Posterior cingulate gyrus (tissue), 11 donors: ENCODE results near the gene MBP.

Source experiments
- DNase-seq, 10 donors: peaks; one replicate each; pipeline versions ENCODE4 v3.0.0 to v3.0.0-alpha.2; 2020 to 2021; ENCODE audit warnings: mixed read lengths in 3 of 10
- intact Hi-C: fragments of 100-400 bp; cut with DNase I; formaldehyde crosslinking; loops from one replicate; pipeline ENCODE4 v1.15.1; 2023

MBP gene

GRCh38 chr18:77088963-77089722 is 43.4 kb downstream of the MBP start:
- DNase-seq, result peak in 2 of 10 donors; percentile 54 to 55
- intact Hi-C loops, result no loop called here

- peak in 7 of 10 donors; percentile 51 to 93 (median 60) for DNase-seq
- intact Hi-C loops, result no loop called here
These were observed 45.0 kb downstream of the MBP start for GRCh38 chr18:77087393-77088141.

- intact Hi-C loops, result no loop called here
- DNase-seq, result peak in 2 of 10 donors; percentile 74 to 84
These were observed 45.8 kb downstream of the MBP start for GRCh38 chr18:77086656-77087392.

GRCh38 chr18:77086034-77086433 is 46.5 kb downstream of the MBP start:
- peak in 1 of 10 donors; percentile 15 for DNase-seq
- intact Hi-C loops, result no loop called here

GRCh38 chr18:77084688-77085035 is 47.9 kb downstream of the MBP start:
- no peak for DNase-seq
- intact Hi-C loops, result no loop called here

- intact Hi-C loops, result no loop called here
- DNase-seq, result no peak
These were observed 50.1 kb downstream of the MBP start for GRCh38 chr18:77082316-77082955.

- intact Hi-C loops, result no loop called here
These were observed 51.2 kb downstream of the MBP start for GRCh38 chr18:77081390-77081778.

GRCh38 chr18:77079954-77080682 is 52.5 kb downstream of the MBP start:
- peak in 2 of 10 donors; percentile 54 to 79 for DNase-seq
- intact Hi-C loops, result no loop called here

More at GRCh38 chr18:77081390-77081778, 51.2 kb downstream of the MBP start:
- no peak for DNase-seq

- intact Hi-C loops, result no loop called here
- peak in 2 of 10 donors; percentile 45 to 48 for DNase-seq
These were observed 53.5 kb downstream of the MBP start for GRCh38 chr18:77079088-77079487.

- intact Hi-C loops, result no loop called here
- peak in 2 of 10 donors; percentile 54 to 66 for DNase-seq
These were observed 53.9 kb downstream of the MBP start for GRCh38 chr18:77078690-77079070.

GRCh38 chr18:77077941-77078689 is 54.5 kb downstream of the MBP start:
- intact Hi-C loops, result no loop called here

GRCh38 chr18:77077401-77077800 is 55.2 kb downstream of the MBP start:
- intact Hi-C loops, result no loop called here
- DNase-seq, result peak in 1 of 10 donors; percentile 50

More at GRCh38 chr18:77077941-77078689, 54.5 kb downstream of the MBP start:
- peak in 2 of 10 donors; percentile 55 to 59 for DNase-seq

GRCh38 chr18:77076111-77076510 is 56.5 kb downstream of the MBP start:
- DNase-seq, result peak in 1 of 10 donors; percentile 33
- intact Hi-C loops, result no loop called here

- peak in 1 of 10 donors; percentile 50 for DNase-seq
- intact Hi-C loops, result no loop called here
These were observed 58.2 kb downstream of the MBP start for GRCh38 chr18:77074431-77074830.

GRCh38 chr18:77073336-77074093 is 59.1 kb downstream of the MBP start:
- intact Hi-C loops, result no loop called here
- no peak for DNase-seq

GRCh38 chr18:77072566-77072965 is 60.0 kb downstream of the MBP start:
- intact Hi-C loops, result no loop called here

GRCh38 chr18:77071711-77072292 is 60.8 kb downstream of the MBP start:
- peak in 1 of 10 donors; percentile 78 for DNase-seq
- intact Hi-C loops, result no loop called here

More at GRCh38 chr18:77072566-77072965, 60.0 kb downstream of the MBP start:
- DNase-seq, result peak in 1 of 10 donors; percentile 29

GRCh38 chr18:77071061-77071460 is 61.5 kb downstream of the MBP start:
- DNase-seq, result no peak
- intact Hi-C loops, result no loop called here
